GM18511 (cell line): ENCODE data around the gene TMEM123.
"Not testable (repeated sequence)": the region's sequence is repeated elsewhere in the genome, so short reads cannot be mapped to it uniquely, and the experiment has no call there.

Source experiments
- ATAC-seq: cut with Tn5 transposase; IDR thresholded peaks from one replicate; pipeline ENCODE4 v1.9.1; 2021; ENCODE audit warnings: mild to moderate bottlenecking, moderate library complexity; ENCODE audit not compliant: unreplicated experiment

Gene TMEM123

DNA sequence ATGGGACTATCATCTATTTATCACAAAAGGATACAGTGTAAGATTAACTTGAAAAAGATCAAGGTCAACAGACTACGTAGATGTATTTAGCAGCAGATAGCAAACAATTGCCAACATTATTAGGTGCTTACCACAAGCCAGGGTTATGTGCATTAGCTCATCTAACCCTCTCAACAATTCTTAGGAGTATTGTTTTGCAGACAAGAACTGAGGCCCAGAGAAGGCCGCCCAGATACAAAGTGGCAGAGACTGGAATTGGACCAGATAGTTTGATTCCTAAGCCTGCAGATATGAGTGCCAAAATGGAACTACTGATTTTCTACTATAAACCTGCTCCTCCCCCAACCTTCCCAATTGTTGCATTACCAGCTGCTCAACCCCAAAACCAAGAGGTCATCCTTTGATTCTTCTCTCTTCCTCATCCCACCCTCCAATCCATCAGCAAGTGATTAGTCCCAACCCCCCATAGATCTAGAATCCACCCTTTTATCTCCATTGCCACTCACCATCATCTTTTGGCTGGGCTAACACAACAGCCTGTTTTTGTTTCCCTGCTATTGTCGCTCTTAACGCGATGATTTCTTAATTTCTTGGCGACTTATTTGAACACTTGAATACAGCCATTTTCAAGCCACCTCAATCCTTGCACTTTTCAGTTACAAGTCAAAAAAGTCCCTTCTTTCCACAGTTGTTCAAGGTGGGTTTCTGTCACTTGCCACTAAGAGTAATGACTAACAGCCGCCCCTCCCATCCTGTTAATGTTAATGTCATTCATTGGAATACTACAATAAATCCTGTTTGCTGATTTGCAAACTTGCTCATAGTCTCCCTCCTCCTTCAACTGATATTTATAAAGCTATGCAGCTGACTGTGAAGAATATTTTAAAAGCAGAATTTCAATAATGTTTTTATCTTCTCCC, 2.7 kb downstream of the TMEM123 start:
- no peak for ATAC-seq

DNA sequence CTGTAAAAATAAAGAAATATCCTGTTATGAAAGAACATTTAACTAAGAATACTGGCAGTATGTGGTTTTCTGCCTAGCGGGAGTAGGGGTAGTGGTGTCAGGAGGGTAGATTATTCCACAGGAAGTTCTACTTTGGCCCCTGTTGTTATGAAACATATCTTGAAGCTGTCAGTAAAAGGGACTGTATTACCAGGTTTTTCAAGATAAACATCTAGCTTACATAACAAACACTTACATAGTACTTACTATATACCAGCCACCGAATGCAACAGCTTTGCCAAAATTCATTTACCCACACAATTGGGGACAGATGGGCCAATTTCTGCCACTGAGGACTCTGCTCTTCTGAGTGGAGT, 3.7 kb downstream of the TMEM123 start:
- no peak for ATAC-seq

DNA sequence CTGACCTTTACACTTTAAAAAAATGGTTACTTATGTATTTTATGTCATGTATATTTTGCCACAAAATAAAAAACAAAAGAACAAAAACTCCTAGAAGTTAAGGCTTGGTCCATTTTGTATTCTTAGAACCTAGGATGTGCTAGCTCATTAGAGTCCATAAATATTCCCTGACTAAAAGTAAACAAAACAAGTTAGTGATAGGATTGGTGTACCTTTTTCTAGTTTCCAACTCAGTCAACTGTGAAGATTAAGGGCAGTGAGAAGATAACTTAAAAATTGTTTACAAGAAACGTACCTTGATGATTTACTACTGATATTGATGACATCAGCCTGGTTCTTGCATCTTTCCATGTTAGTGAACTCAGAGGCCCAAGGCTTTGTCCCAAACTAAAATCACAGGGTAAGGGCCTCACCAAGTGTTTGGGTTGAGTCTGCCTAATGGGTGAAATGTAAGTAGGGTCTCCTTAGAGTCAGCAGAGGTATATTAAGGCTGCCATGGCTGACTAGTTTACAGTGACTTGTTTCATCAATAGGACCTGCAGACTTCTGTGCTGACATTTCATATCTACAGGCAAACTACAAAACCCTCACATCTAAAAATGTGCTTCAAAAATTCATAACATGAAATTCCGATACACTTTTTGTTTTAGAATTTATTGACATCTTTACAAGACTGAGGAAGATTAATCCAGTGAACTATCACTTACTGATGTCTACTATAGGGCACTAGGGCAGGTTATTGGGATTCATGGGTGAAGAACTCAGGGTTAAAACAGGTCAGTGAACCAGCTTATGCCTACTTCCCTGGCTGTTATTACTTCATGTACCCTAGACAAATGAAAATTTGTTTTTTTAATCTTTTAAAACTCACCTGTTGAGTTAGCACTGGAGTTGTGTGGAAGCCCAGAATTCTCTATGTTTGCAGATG, 4.4 kb downstream of the TMEM123 start:
- ATAC-seq: no peak

DNA sequence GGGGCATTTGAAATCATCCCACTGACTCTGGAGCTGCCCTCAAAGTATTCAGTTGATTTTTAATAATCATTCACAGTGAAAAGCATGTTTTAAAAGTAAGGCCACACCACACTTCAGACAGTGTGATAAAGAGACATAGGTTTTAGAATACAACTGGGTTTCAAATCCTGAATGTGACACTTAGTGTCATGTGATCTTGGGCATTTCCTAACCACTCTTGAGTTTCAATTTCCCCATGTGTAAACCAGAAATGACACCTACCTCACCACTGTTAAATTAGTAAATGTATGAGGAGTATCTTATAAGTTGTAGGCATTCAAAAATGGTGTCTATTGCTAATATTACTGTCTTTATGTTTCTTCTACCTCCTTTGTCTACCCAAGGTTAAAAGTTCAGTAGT, 5.4 kb downstream of the TMEM123 start:
- ATAC-seq: peak; percentile 29

DNA sequence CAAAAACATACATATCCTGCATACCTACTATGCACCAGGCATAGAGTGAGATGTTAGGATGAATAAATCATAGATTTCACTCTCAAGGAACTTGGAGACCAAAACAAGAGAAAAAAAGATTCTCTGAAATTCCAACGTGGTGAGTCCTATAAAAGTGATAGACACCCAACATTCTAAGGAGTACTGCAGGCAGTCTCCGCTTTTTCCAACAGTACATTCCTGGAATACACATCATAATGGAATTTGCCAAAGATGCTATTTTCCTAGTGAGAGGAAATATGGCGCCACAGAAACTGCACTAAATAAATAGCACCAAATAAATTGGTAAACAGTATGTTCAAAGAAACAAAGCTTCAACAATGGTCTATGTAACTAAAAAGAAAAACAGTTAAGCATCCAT, 6.0 kb downstream of the TMEM123 start:
- ATAC-seq: no peak

DNA sequence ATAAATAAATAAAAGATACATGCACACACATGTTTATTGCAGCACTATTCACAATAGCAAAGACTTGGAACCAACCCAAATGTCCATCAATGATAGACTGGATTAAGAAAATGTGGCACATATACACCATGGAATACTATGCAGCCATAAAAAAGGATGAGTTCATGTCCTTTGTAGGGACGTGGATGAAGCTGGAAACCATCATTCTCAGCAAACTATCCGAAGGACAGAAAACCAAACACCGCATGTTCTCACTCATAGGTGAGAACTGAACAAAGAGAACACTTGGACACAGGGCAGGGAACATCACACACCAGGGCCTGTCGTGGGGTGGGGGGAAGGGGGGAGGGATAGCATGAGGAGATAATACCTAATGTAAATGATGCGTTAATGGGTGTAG, 7.9 kb downstream of the TMEM123 start:
- not testable (repeated sequence) for ATAC-seq

DNA sequence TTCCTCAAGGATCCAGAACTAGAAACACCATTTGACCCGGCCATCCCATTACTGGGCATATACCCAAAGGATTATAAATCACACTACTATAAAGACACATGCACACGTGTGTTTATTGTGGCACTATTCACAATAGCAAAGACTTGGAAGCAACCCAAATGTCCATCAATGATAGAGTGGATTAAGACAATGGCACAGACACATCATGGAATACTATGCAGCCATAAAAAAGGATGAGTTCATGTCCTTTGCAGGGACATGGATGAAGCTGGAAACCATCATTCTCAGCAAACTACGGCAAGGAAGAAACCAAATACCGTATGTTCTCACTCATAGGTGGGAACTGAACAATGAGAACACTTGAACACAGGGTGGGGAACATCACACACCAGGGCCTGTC, 8.4 kb downstream of the TMEM123 start:
- ATAC-seq: not testable (repeated sequence)

DNA sequence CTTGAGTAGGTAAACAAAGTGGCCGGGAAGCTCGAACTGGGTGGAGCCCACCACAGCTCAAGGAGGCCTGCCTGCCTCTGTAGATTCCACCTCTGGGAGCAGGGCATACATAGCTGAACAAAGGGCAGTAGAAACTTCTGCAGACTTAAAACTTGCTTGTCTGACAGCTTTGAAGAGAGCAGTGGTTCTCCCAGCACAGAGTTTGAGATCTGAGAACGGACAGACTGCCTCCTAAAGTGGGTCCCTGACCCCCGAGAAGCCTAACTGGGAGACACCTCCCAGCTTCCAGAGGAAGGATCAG, 13.6 kb downstream of the TMEM123 start:
- ATAC-seq: not testable (repeated sequence)

DNA sequence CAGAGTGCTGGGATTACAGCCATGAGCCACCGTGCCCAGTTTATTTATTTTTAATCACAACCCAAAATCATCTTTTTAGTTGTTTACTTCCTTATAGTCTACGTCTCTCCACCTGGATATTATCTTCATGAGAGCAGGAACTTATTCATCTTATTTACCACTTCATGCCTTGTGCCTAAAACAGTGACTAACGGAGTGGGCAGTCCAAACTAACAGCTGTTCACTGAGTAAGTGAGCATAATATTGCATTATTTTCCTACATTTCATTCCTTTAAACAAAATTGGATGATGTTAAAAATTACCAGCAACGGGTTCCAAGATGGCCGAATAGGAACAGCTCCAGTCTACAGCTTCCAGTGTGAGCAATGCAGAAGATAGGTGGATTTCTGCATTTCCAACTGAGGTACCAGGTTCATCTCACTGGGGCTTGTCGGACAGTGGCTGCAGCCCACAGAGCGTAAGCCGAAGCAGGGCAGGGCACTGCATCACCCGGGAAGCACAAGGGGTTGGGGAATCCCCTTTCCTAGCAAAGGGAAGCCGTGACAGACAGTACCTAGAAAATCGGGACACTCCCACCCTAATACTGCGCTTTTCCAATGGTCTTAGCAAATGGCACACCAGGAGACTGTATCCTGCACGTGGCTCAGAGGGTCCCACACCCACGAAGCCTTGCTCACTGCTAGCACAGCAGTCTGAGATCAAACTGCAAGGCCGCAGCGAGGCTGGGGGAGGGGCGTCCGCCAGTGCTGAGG, 14.1 kb downstream of the TMEM123 start:
- no peak for ATAC-seq

DNA sequence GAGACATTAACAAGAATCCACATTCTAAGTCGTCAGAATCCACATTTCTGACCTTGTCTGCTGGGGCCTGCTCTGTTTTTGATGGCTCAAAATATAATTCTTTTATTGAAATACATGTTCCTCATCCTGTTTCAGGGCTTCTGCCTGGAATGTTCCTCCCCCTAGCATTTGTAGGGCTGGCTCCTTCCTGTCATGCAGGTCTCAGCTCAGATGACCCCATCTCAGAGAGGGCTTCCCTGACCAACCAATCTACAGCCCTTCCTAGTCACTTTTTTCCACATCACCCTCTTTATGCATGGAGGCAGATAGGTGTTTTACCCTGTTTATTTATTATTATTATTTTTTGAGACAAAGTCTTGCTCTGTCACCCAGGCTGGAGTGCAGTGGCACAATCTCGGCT, 14.8 kb downstream of the TMEM123 start:
- ATAC-seq: no peak

DNA sequence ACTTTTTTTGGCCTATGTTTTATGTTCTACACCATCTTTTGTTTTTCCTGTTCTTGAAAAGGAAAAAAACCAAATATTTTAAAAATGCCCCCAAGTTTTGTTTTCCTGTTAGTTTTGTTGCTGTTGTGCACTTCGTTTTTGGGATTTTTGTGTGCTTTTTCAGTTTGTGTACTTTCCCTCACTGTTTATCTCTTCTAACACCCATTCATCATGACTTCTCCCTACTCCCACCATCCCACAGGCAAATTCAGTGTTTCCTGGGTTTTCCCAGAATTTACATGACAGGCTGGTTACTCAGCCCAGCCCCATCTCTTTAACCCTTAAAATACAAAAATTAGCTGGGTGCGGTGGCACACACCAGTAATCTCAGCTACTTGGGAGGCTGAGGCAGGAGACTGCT, 15.6 kb downstream of the TMEM123 start:
- ATAC-seq: no peak

DNA sequence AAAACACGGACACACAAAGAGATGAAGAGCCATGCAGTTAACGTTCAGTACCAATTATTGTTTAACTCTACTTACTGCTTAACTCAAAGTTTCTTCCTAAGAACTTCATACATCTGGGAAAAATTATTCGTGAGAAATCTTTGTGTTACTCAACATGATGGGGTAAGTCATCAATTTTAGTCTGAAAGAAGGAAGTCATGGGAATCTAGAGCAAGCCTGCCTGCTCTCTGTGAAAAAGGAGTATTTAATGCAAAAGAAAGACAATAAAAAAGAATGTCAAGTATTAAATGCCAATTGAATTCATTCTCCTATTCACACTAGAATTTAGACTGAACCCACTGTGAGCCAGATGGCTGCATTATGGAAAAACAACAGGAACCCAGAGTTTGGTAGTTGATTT, 16.0 kb downstream of the TMEM123 start:
- no peak for ATAC-seq

DNA sequence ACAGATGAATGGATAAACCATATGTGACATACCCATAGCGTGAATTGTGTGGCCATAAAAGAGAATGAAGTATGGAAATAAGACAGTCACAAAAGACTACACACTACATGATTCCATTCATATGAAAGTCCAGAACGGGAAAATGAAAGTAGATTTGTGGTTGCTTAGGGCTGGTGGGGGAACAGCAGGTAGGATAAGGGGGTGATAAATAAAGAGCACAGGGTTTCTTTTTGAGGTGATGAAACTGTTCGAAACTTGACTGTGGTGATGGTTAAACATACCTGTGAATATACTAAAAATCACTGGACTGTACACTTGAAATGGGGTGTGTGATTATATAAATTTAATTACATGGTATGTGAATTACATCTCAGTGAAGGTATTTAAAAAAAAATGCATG, 16.9 kb downstream of the TMEM123 start:
- ATAC-seq: no peak

DNA sequence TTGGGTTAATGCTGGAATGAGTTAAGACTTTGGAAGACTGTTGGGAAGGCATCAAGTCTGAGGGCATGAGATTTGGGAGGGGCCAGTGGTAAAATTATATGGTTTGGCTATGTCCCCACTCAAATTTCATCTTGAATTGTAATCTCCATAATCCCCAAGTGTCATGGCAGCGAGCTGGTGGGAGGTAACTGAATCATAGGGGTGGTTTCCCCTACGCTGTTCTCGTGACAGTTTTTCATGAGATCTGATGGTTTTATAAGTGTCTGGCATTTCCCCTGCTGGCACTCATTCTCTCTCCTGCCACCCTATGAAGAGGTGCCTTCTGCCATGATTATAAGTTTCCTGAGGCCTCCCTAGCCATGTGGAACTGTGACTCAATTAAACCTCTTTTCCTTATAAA, 19.0 kb downstream of the TMEM123 start:
- not testable (repeated sequence) for ATAC-seq

DNA sequence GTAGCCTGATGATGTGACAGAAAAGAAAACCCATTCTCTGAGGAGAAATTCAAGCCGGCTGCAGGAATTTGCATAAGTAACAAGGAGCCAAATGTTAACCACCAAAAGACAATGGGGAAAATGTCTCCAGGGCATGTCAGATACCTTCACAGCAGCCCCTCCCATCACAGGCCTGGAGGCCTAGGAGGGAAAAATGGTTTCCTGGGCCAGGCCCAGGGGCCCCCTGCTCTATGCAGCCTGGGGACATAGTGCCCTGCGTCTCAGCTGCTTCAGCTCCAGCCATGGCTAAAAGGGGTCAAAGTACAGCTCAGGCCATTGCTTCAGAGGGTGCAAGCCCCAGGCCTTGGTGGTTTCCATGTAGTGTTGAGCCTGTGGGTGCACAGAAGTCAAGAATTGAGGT, 20.0 kb downstream of the TMEM123 start:
- not testable (repeated sequence) for ATAC-seq

DNA sequence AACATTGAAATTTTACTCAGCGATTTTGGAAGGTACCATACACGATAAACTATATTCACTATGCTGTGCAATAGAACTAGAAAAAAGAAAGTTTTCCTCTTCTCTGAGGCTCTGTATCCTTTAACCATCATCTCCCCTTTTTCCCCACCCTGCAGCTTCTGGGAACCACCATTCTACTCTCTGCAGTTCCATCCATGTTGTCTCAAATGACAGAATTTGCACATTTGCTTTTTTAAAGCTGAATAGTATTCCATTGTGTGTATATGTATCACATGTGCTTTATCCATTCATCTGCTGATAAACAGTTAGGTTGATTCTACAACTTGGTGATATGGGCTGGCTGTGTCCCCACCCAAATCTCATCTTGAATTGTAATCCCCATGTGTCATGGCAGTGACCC, 21.2 kb downstream of the TMEM123 start:
- no peak for ATAC-seq

DNA sequence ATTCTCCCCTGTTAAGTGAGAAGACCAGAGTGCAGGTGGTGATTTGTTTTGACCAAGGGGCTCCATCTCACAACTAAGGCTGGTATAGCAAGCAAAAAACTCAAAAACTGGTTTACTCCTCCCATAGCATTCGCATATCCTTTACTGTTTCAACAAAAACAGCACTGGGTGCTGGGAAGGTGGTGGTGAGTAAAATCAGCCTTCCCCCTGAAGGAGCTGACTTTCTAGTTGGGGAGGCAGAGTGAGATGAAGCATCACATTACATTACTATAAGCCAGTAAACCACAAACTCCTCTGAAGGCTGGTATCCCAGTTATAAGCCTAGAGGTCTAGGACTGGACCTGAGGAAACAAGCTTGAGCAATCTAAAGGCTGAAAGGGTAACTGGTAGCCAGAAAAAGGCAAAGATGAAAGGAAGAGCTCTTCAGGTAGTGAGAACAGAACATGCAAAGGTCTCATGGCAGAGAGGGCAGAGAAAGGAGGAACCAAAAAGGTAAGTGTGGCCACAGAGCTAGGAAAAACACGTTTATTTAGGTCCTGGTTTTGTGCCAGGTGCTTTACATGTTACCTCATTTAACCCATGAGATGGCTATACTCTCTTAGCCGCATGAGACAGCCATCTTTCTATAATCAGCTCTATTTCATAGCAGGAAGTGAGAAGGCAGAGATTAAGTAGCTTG, 22.3 kb downstream of the TMEM123 start:
- peak; percentile 89 for ATAC-seq

DNA sequence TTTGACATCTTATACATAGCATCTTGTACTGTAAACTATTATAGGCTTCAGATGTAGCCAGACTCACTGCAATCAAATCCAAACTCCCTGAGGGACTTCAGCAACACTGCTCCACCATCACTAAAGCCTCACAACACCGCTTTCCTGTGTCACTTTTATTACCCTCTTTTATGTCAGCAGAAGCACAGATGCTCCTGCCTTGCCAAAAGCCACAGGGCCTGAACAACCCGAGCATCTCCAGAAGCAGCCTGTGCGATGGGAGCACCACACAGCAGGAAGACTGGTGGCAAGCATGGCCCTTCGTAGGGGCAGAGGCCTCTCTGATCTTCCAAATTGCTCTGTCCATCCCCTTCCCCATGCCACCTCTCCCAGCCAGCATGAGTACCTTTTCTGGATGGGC, 22.9 kb downstream of the TMEM123 start:
- ATAC-seq: peak; percentile 0

DNA sequence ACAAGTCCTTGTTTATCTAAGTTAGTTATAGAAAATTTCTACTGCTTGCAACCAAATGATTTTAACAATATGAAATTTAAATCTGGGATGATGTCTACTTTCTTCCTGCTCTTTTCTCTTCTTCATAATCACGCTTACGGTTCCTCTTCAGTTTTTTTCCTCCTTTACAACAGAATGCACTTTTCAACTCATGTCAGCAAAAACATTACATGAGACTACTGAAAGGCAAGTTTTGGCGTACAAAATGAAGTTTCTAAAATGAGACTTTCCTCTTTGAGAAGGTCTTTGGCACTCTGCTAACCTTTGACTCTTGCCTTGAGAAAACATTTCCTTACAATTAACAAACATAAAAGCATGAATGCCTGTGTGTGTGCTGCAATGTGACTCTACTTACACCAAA, 23.3 kb downstream of the TMEM123 start:
- no peak for ATAC-seq

DNA sequence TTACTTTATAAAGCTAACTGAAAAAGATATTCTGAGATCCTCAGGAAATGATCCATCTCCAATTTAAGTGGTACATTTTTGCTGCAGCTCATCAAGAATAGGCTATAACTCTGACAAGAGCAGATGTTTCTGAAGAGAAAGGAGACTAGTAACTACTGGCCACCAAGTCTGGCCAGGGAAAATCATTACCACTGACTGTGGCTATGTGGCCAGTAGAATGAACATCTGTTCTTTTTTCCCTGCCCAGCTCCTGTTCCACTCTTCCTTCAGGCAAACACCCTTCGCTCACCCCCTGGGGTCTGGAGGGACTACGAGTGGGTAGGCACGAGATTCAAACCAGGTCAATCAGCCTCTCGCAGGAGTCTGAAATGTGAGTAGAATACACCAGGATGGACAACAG, 23.9 kb downstream of the TMEM123 start:
- ATAC-seq: no peak

DNA sequence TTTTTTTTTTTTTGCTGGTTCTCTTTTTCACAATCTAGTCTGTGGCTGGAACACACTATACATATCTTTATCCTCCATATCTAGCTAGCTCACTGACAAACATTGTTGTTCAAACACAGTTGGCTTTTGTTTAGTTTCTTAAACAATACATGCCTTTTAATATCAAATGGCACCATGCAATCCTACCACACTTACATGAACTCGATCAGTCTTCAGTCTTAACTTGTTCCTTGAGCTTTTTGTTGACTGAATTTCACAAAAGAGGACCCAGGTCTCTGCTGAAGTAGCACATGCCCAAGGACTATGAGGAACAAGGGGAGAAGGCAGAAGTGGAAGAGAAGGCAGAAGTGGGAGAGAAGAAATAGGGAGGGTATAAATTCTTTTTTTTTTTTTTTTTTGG, 25.5 kb downstream of the TMEM123 start:
- ATAC-seq: no peak
